ENCODE data around the gene FAM117B.

FAM117B gene

GRCh38 chr2:202762556-202762955, 127.8 kb downstream of the FAM117B start:
- Histone ChIP-seq H3K27ac (no peak overlapping the region), H3K9ac (ENCODE audit: insufficient read length) (no peak overlapping the region), H3K36me3 (ENCODE audit: insufficient read depth, low read length) (peaks cover 15% of the 10 kb centered on the region), H3K4me3 (no peak overlapping the region), H3K9me3 (ENCODE audit: low read depth, low read length) (no peaks in the 10 kb centered on the region)
- TF ChIP-seq FOXP2 (optimal IDR thresholded peaks at IDR 0.05; ENCODE audit: control extremely low read depth, extremely low read length, insufficient read depth) (no peak), EZH2 (IDR thresholded peaks at IDR 0.05) (no peak), POLR2AphosphoS5 (IDR thresholded peaks at IDR 0.05; ENCODE audit: borderline replicate concordance, low read depth, low read length) (no peak)
- no peak for DNase-seq (ENCODE audit: low read depth, low spot score)

GRCh38 chr2:202763916-202764315, 129.1 kb downstream of the FAM117B start:
- TF ChIP-seq POLR2AphosphoS5 (IDR thresholded peaks at IDR 0.05; ENCODE audit: borderline replicate concordance, low read depth, low read length) (no peak), FOXP2 (optimal IDR thresholded peaks at IDR 0.05; ENCODE audit: control extremely low read depth, extremely low read length, insufficient read depth) (no peak), EZH2 (IDR thresholded peaks at IDR 0.05) (no peak)
- no peaks in the 10 kb centered on the region for H3K9me3 ChIP-seq (ENCODE audit: low read depth, low read length)

GRCh38 chr2:202764991-202765390, 130.2 kb downstream of the FAM117B start:
- H3K9ac ChIP-seq (ENCODE audit: insufficient read length): no peak overlapping the region
- TF ChIP-seq POLR2AphosphoS5 (IDR thresholded peaks at IDR 0.05; ENCODE audit: borderline replicate concordance, low read depth, low read length) (no peak), EZH2 (IDR thresholded peaks at IDR 0.05) (no peak), FOXP2 (optimal IDR thresholded peaks at IDR 0.05; ENCODE audit: control extremely low read depth, extremely low read length, insufficient read depth) (no peak)
- H3K27ac ChIP-seq: no peak overlapping the region
- no peak for DNase-seq (ENCODE audit: low read depth, low spot score)
- peaks cover 1% of the 10 kb centered on the region for H3K36me3 ChIP-seq (ENCODE audit: insufficient read depth, low read length)
- H3K9me3 ChIP-seq (ENCODE audit: low read depth, low read length): no peaks in the 10 kb centered on the region
- no peak overlapping the region for H3K4me3 ChIP-seq

More at GRCh38 chr2:202763916-202764315, 129.1 kb downstream of the FAM117B start:
- Histone ChIP-seq H3K9ac (ENCODE audit: insufficient read length) (no peak overlapping the region), H3K36me3 (ENCODE audit: insufficient read depth, low read length) (peaks cover 5% of the 10 kb centered on the region), H3K27ac (no peak overlapping the region), H3K4me3 (no peak overlapping the region)
- no peak for DNase-seq (ENCODE audit: low read depth, low spot score)

- DNase-seq (ENCODE audit: low read depth, low spot score): no peak
- Histone ChIP-seq H3K36me3 (ENCODE audit: insufficient read depth, low read length) (no peaks in the 10 kb centered on the region; the same call in 1 of the 2 replicates), H3K4me3 (no peak overlapping the region), H3K9ac (ENCODE audit: insufficient read length) (no peak overlapping the region), H3K9me3 (ENCODE audit: low read depth, low read length) (no peaks in the 10 kb centered on the region), H3K27ac (no peak overlapping the region)
- no peak for TF ChIP-seq EZH2 (IDR thresholded peaks at IDR 0.05)
- no peak for TF ChIP-seq FOXP2 (optimal IDR thresholded peaks at IDR 0.05; ENCODE audit: control extremely low read depth, extremely low read length, insufficient read depth)
- TF ChIP-seq POLR2AphosphoS5 (IDR thresholded peaks at IDR 0.05; ENCODE audit: borderline replicate concordance, low read depth, low read length): no peak
Measured at GRCh38 chr2:202765436-202765835, 130.7 kb downstream of the FAM117B start.

GRCh38 chr2:202768273-202768672, 133.5 kb downstream of the FAM117B start:
- peak overlapping the region; percentile 99 for H3K27ac ChIP-seq
- no peak overlapping the region for H3K9ac ChIP-seq (ENCODE audit: insufficient read length)
- no peaks in the 10 kb centered on the region; the same call in 1 of the 2 replicates for H3K36me3 ChIP-seq (ENCODE audit: insufficient read depth, low read length)
- TF ChIP-seq EZH2 (IDR thresholded peaks at IDR 0.05) (no peak), FOXP2 (optimal IDR thresholded peaks at IDR 0.05; ENCODE audit: control extremely low read depth, extremely low read length, insufficient read depth) (no peak), POLR2AphosphoS5 (IDR thresholded peaks at IDR 0.05; ENCODE audit: borderline replicate concordance, low read depth, low read length) (no peak)
- DNase-seq (ENCODE audit: low read depth, low spot score): no peak
- H3K4me3 ChIP-seq: no peak overlapping the region
- H3K9me3 ChIP-seq (ENCODE audit: low read depth, low read length): no peaks in the 10 kb centered on the region

GRCh38 chr2:202769201-202769600, 134.4 kb downstream of the FAM117B start:
- peak; percentile 56 for DNase-seq (ENCODE audit: low read depth, low spot score)
- TF ChIP-seq POLR2AphosphoS5 (IDR thresholded peaks at IDR 0.05; ENCODE audit: borderline replicate concordance, low read depth, low read length) (0 out of 2 replicates have a peak, but pooled peaks have one; percentile 19), EZH2 (IDR thresholded peaks at IDR 0.05) (no peak)
- peak overlapping the region; percentile 63 for H3K4me3 ChIP-seq
- H3K27ac ChIP-seq: peak overlapping the region; percentile 99
- H3K9ac ChIP-seq (ENCODE audit: insufficient read length): peak overlapping the region; percentile 74
- no peaks in the 10 kb centered on the region; the same call in 1 of the 2 replicates for H3K36me3 ChIP-seq (ENCODE audit: insufficient read depth, low read length)
- H3K9me3 ChIP-seq (ENCODE audit: low read depth, low read length): no peaks in the 10 kb centered on the region

- H3K4me3 ChIP-seq: no peak overlapping the region
- no peaks in the 10 kb centered on the region for H3K9me3 ChIP-seq (ENCODE audit: low read depth, low read length)
- no peak for TF ChIP-seq POLR2AphosphoS5 (IDR thresholded peaks at IDR 0.05; ENCODE audit: borderline replicate concordance, low read depth, low read length)
- no peak for TF ChIP-seq FOXP2 (optimal IDR thresholded peaks at IDR 0.05; ENCODE audit: control extremely low read depth, extremely low read length, insufficient read depth)
- TF ChIP-seq EZH2 (IDR thresholded peaks at IDR 0.05): no peak
- no peak overlapping the region for H3K9ac ChIP-seq (ENCODE audit: insufficient read length)
- H3K36me3 ChIP-seq (ENCODE audit: insufficient read depth, low read length): peaks cover 7% of the 10 kb centered on the region; the same call in 1 of the 2 replicates
- no peak for DNase-seq (ENCODE audit: low read depth, low spot score)
- H3K27ac ChIP-seq: peak overlapping the region; percentile 71
Measured at GRCh38 chr2:202771336-202771735, 136.6 kb downstream of the FAM117B start.

GRCh38 chr2:202771741-202772460, 137.1 kb downstream of the FAM117B start:
- Histone ChIP-seq H3K27ac (peak overlapping the region; percentile 71), H3K9ac (ENCODE audit: insufficient read length) (no peak overlapping the region), H3K36me3 (ENCODE audit: insufficient read depth, low read length) (peaks cover 7% of the 10 kb centered on the region; the same call in 1 of the 2 replicates), H3K4me3 (no peak overlapping the region), H3K9me3 (ENCODE audit: low read depth, low read length) (no peaks in the 10 kb centered on the region)
- no peak for DNase-seq (ENCODE audit: low read depth, low spot score)
- TF ChIP-seq EZH2 (IDR thresholded peaks at IDR 0.05) (no peak), POLR2AphosphoS5 (IDR thresholded peaks at IDR 0.05; ENCODE audit: borderline replicate concordance, low read depth, low read length) (no peak), FOXP2 (optimal IDR thresholded peaks at IDR 0.05; ENCODE audit: control extremely low read depth, extremely low read length, insufficient read depth) (no peak)

Data from SK-N-MC (cell line).